ENCODE measurements around the gene PDLIM3. TPM values are rescaled to one million over a fixed set of nuclear protein-coding genes. Genes with fewer than 3 reads are reported as not detected.

Gene PDLIM3
- total RNA-seq, 2 donors from 2014 or later, result 835 to 1,176 TPM

DNA sequence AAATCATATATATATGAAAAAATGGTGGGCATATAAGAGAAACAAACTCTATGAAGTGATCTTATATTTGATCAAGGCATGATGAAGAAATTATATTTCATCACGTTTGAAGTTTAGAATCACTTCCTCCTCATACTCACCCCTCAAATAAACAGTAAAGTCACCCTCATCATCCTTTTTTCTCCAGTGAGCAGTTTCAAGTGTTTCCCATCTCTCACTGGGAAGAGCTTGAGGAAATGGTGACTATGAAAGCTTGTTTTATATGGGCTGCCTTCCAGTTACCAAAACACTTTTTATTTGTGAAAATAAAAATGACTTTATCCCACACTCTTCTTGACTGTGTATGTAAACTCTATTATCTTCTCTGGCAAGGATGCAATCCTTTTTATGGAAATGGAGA lies 16.8 kb downstream of the PDLIM3 start:
- no peak for DNase-seq (ENCODE audit: low spot score)
- Histone ChIP-seq H3K4me3 (no peak overlapping the region), H3K27ac (peak overlapping the region in 1 of 2 donors; percentile 13), H3K36me3 (peaks cover 24% of the 10 kb centered on the region), H3K27me3 (replicated peaks; ENCODE audit: insufficient read depth) (no peaks in the 10 kb centered on the region), H3K9me3 (no peaks in the 10 kb centered on the region), H3K4me1 (ENCODE audit: control insufficient read depth in 1 of 2, low read depth in 2 of 2) (peaks cover 11 to 39% of the 10 kb centered on the region in 2 donors)
- ATAC-seq (ENCODE audit: insufficient number of reproducible peaks, low FRiP score, low read depth), result no peak
- TF ChIP-seq, protein P1, sequence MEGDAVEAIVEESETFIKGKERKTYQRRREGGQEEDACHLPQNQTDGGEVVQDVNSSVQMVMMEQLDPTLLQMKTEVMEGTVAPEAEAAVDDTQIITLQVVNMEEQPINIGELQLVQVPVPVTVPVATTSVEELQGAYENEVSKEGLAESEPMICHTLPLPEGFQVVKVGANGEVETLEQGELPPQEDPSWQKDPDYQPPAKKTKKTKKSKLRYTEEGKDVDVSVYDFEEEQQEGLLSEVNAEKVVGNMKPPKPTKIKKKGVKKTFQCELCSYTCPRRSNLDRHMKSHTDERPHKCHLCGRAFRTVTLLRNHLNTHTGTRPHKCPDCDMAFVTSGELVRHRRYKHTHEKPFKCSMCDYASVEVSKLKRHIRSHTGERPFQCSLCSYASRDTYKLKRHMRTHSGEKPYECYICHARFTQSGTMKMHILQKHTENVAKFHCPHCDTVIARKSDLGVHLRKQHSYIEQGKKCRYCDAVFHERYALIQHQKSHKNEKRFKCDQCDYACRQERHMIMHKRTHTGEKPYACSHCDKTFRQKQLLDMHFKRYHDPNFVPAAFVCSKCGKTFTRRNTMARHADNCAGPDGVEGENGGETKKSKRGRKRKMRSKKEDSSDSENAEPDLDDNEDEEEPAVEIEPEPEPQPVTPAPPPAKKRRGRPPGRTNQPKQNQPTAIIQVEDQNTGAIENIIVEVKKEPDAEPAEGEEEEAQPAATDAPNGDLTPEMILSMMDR (IDR thresholded peaks at IDR 0.05), result no peak

GRCh38 chr4:185518069-185518468 lies 17.2 kb downstream of the PDLIM3 start:
- peaks cover 24% of the 10 kb centered on the region for H3K36me3 ChIP-seq

DNA sequence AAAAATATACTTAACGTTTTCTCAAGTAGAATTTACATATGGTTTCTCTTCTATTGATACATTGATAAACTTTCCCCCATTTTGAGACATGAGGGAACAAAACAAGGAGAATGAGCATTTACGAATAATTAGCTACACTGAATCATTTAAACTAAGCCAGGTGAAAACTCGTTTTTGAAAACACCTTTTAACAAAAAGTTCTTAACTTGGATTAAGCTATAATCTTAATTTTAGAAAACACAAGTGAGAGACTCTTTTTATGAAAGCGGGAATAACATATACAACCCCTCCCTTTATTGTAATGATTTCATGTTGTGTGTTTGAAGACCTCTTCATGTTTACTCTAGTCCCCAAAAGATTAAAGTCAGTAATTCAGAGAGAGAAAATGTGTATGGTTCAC lies 20.1 kb downstream of the PDLIM3 start:
- no peaks in the 10 kb centered on the region for H3K9me3 ChIP-seq
- DNase-seq (ENCODE audit: low spot score) (no peak), ATAC-seq (ENCODE audit: insufficient number of reproducible peaks, low FRiP score, low read depth) (no peak)
- TF ChIP-seq, protein P1 (IDR thresholded peaks at IDR 0.05), result no peak
- peaks cover 24% of the 10 kb centered on the region for H3K36me3 ChIP-seq
- H3K4me3 ChIP-seq, result no peak overlapping the region
- no peaks in the 10 kb centered on the region for H3K27me3 ChIP-seq (replicated peaks; ENCODE audit: insufficient read depth)
- H3K4me1 ChIP-seq (ENCODE audit: control insufficient read depth in 1 of 2, low read depth in 2 of 2), result peaks cover 14 to 47% of the 10 kb centered on the region in 2 donors
- no peak overlapping the region for H3K27ac ChIP-seq

More at GRCh38 chr4:185518069-185518468, 17.2 kb downstream of the PDLIM3 start:
- Histone ChIP-seq H3K9me3 (no peaks in the 10 kb centered on the region), H3K27me3 (replicated peaks; ENCODE audit: insufficient read depth) (no peaks in the 10 kb centered on the region), H3K4me1 (ENCODE audit: control insufficient read depth in 1 of 2, low read depth in 2 of 2) (peaks cover 12 to 41% of the 10 kb centered on the region in 2 donors), H3K4me3 (no peak overlapping the region), H3K27ac (no peak overlapping the region)
- DNase-seq (ENCODE audit: low spot score), result no peak
- ATAC-seq (ENCODE audit: insufficient number of reproducible peaks, low FRiP score, low read depth), result no peak
- TF ChIP-seq, protein P1 (IDR thresholded peaks at IDR 0.05), result no peak

GRCh38 chr4:185514182-185514697 lies 21.1 kb downstream of the PDLIM3 start:
- TF ChIP-seq, protein P1 (IDR thresholded peaks at IDR 0.05), result no peak
- H3K4me3 ChIP-seq, result no peak overlapping the region
- peaks cover 24% of the 10 kb centered on the region for H3K36me3 ChIP-seq
- H3K9me3 ChIP-seq, result no peaks in the 10 kb centered on the region
- ATAC-seq (ENCODE audit: insufficient number of reproducible peaks, low FRiP score, low read depth), result no peak
- peak overlapping the region; percentile 33 to 48 for H3K27ac ChIP-seq
- H3K27me3 ChIP-seq (replicated peaks; ENCODE audit: insufficient read depth), result no peaks in the 10 kb centered on the region
- no peak for DNase-seq (ENCODE audit: low spot score)
- peaks cover 7 to 44% of the 10 kb centered on the region in 2 donors for H3K4me1 ChIP-seq (ENCODE audit: control insufficient read depth in 1 of 2, low read depth in 2 of 2)

DNA sequence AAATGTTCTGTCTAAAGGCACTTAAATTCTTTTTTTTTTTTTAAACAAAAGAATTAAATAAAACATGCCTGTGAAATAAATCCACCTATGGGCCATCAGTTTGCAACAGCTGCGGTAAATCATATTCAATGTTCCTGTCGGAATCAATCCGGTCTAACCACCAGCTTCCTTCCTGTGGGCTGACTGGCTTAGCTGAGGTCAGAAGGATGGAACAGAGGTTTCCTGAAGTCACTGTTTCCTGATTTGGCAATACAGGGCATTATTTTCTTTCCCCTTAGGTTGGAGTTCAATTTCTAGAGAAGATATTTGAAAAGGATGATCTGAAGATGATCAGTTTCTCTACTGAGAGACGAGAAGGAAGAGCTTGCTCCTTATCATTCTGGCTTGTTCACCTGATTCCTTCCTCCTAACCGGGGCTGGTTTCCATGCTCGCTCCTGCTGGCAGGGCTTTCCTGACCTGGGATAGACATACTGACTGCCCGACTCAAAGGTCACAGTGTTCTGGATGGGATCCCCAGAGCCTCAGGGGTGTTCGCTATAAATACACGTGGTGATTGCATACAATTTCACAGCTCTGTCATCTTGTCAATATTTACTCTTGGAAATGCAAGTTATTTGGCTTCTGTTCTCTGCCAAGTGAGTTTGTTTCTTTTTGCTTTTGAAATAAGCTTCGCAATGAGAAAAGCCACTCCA lies 21.7 kb downstream of the PDLIM3 start:
- H3K4me1 ChIP-seq (ENCODE audit: control insufficient read depth in 1 of 2, low read depth in 2 of 2), result peaks cover 6 to 44% of the 10 kb centered on the region in 2 donors
- H3K27me3 ChIP-seq (replicated peaks; ENCODE audit: insufficient read depth), result no peaks in the 10 kb centered on the region
- peak overlapping the region; percentile 33 to 48 for H3K27ac ChIP-seq
- H3K9me3 ChIP-seq, result no peaks in the 10 kb centered on the region
- DNase-seq (ENCODE audit: low spot score), result no peak
- no peak overlapping the region for H3K4me3 ChIP-seq
- peak; percentile 26 for ATAC-seq (ENCODE audit: insufficient number of reproducible peaks, low FRiP score, low read depth)
- TF ChIP-seq, protein P1 (IDR thresholded peaks at IDR 0.05), result no peak
- peaks cover 22% of the 10 kb centered on the region for H3K36me3 ChIP-seq

Measured in thoracic aorta (tissue), 2 donors.